ENCODE measurements around the gene CASS4. TPM values are rescaled to one million over a fixed set of nuclear protein-coding genes. Genes with fewer than 3 reads are reported as not detected.
A peak's percentile ranks its signal among the peaks of the same experiment; 100 is the strongest.

CASS4 gene
- total RNA-seq, 1 experiment from 2014 or later = 0.17 TPM

- Histone ChIP-seq H3K9ac (ENCODE audit: low read length) (no peak overlapping the region), H4K20me1 (ENCODE audit: insufficient read depth) (no peaks in the 10 kb centered on the region), H3K27ac (ENCODE audit: low read depth, low read length) (no peak overlapping the region), H3K4me2 (ENCODE audit: low read length) (peak overlapping the region; percentile 34; the same call in 1 of the 2 replicates), H3K4me3 (replicated peaks in 1 of 2; ENCODE audit: low read depth in 1 of 2, low read length in 2 of 2) (no peak overlapping the region), H3K9me2 (ENCODE audit: insufficient read depth) (no peaks in the 10 kb centered on the region), H3K4me1 (ENCODE audit: control insufficient read depth in 1 of 2, insufficient read depth in 2 of 2, low read length in 2 of 2) (peaks cover 0 to 11% of the 10 kb centered on the region in 2 experiments; a peak in 2 of 4 replicates), H2AFZ (ENCODE audit: low read depth, low read length, poor library complexity, severe bottlenecking) (no peak overlapping the region), H3K36me3 (ENCODE audit: control insufficient read depth in 1 of 2, insufficient read depth in 2 of 2, low read length in 2 of 2) (no peaks in the 10 kb centered on the region), H3K79me2 (ENCODE audit: insufficient read depth, low read length) (no peaks in the 10 kb centered on the region), H3K27me3 (ENCODE audit: insufficient read depth, low read length) (no peaks in the 10 kb centered on the region), H3K9me3 (ENCODE audit: control insufficient read depth in 1 of 2, insufficient read depth in 1 of 2, low read depth in 1 of 2, low read length in 2 of 2) (no peaks in the 10 kb centered on the region)
- ChIA-PET RAD21 (ENCODE audit: low non-redundant PET in 1 of 2, low total read pairs in 2 of 2, uncharacterized antibody in 2 of 2, unreplicated experiment in 2 of 2) (no interaction called here), POLR2A (no interaction called here), CTCF (no interaction called here)
- no peak for TF ChIP-seq MAX (IDR thresholded peaks at IDR 0.05)
- TF ChIP-seq CEBPB (IDR thresholded peaks at IDR 0.05; ENCODE audit: low read depth) = no peak
- no peak for TF ChIP-seq ZFX (IDR thresholded peaks at IDR 0.05)
- no peak for TF ChIP-seq ELF1 (IDR thresholded peaks at IDR 0.05; ENCODE audit: borderline replicate concordance, low read depth)
- TF ChIP-seq RAD21 (IDR thresholded peaks at IDR 0.05; ENCODE audit: low read depth) = no peak
- no peak for TF ChIP-seq EGR1 (IDR thresholded peaks at IDR 0.05; ENCODE audit: low read depth)
- no peak for TF ChIP-seq JUND (IDR thresholded peaks at IDR 0.05)
- TF ChIP-seq SRF (IDR thresholded peaks at IDR 0.05; ENCODE audit: low read depth) = no peak
- TF ChIP-seq SP1 (IDR thresholded peaks at IDR 0.05; ENCODE audit: low read depth) = no peak
- no peak for TF ChIP-seq SIN3A (IDR thresholded peaks at IDR 0.05; ENCODE audit: low read depth)
- no peak for TF ChIP-seq REST (IDR thresholded peaks at IDR 0.05; ENCODE audit: low read depth)
- TF ChIP-seq ZNF274 (IDR thresholded peaks at IDR 0.05; ENCODE audit: low read depth, low read length) = no peak
- TF ChIP-seq POLR2A (IDR thresholded peaks at IDR 0.05; ENCODE audit: borderline replicate concordance, extremely low read depth, insufficient read depth, insufficient read length) = no peak
- TF ChIP-seq CBX3 (IDR thresholded peaks at IDR 0.05; ENCODE audit: low read depth) = no peak
- no peak for TF ChIP-seq TCF7L2 (IDR thresholded peaks at IDR 0.05; ENCODE audit: borderline replicate concordance, extremely low read depth, insufficient read depth, insufficient read length)
- no peak for TF ChIP-seq ATF3 (IDR thresholded peaks at IDR 0.05)
- intact Hi-C loops (cut with micrococcal nuclease) = no loop called here
- BruUV-seq (replicated peaks) = no TSS peak
- no peak for DNase-seq (ENCODE audit: low read depth, low spot score)
- ATAC-seq = no peak; the same call in 1 of the 2 replicates
Observed at GRCh38 chr20:56429502-56429901, 17.4 kb downstream of the CASS4 start.

Data from HCT116 (cell line).